ENCODE results near the gene TBC1D9.

DNA sequence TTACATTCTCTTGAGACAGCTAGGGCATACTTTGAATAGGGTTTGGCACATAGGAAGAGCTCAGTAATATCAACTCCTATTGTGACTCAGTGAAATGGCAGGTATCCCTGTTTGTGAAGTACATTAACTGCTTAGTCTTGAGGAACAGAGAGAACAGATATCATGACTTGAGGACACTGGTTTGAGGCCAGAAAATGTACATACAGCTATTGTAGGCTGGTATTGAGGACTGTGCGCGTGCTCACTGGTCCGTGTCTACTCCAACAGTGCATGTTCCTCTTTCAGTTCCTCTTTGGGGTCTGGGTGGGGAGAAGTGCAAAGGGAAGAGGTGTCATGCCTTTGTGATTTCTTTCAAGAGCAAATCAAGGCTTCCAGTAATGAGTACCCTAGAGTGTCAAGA is 34.6 kb upstream of the TBC1D9 start:
- TF ChIP-seq ESRRA (CRISPR knock-in tag; IDR thresholded peaks at IDR 0.05; ENCODE audit: borderline replicate concordance) = no peak
- no peak for TF ChIP-seq IRF2 (CRISPR knock-in tag; IDR thresholded peaks at IDR 0.05; ENCODE audit: borderline replicate concordance, low read depth)
- TF ChIP-seq, protein P1, sequence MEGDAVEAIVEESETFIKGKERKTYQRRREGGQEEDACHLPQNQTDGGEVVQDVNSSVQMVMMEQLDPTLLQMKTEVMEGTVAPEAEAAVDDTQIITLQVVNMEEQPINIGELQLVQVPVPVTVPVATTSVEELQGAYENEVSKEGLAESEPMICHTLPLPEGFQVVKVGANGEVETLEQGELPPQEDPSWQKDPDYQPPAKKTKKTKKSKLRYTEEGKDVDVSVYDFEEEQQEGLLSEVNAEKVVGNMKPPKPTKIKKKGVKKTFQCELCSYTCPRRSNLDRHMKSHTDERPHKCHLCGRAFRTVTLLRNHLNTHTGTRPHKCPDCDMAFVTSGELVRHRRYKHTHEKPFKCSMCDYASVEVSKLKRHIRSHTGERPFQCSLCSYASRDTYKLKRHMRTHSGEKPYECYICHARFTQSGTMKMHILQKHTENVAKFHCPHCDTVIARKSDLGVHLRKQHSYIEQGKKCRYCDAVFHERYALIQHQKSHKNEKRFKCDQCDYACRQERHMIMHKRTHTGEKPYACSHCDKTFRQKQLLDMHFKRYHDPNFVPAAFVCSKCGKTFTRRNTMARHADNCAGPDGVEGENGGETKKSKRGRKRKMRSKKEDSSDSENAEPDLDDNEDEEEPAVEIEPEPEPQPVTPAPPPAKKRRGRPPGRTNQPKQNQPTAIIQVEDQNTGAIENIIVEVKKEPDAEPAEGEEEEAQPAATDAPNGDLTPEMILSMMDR (IDR thresholded peaks at IDR 0.05) = no peak
- no peak for TF ChIP-seq FOXJ3 (CRISPR knock-in tag; IDR thresholded peaks at IDR 0.05; ENCODE audit: borderline replicate concordance)
- TF ChIP-seq NR1H2 (CRISPR knock-in tag; IDR thresholded peaks at IDR 0.05) = no peak
- TF ChIP-seq ZNF671 (CRISPR knock-in tag; IDR thresholded peaks at IDR 0.05) = no peak
- TF ChIP-seq, protein P2, sequence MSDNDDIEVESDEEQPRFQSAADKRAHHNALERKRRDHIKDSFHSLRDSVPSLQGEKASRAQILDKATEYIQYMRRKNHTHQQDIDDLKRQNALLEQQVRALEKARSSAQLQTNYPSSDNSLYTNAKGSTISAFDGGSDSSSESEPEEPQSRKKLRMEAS (CRISPR knock-in tag; IDR thresholded peaks at IDR 0.05) = no peak
- no peak for TF ChIP-seq NFYB (CRISPR knock-in tag; conservative IDR thresholded peaks at IDR 0.05; ENCODE audit: low read depth)
- TF ChIP-seq, protein P3, sequence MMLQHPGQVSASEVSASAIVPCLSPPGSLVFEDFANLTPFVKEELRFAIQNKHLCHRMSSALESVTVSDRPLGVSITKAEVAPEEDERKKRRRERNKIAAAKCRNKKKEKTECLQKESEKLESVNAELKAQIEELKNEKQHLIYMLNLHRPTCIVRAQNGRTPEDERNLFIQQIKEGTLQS (CRISPR knock-in tag; conservative IDR thresholded peaks at IDR 0.05) = no peak

Measured in WTC11 (cell line).